ENCODE results near the gene SLC8A1. TPM values are rescaled to one million over a fixed set of nuclear protein-coding genes. Genes with fewer than 3 reads are reported as not detected.

Gene SLC8A1
- total RNA-seq, 2 donors from 2014 or later, result 4.7 to 6.3 TPM

DNA sequence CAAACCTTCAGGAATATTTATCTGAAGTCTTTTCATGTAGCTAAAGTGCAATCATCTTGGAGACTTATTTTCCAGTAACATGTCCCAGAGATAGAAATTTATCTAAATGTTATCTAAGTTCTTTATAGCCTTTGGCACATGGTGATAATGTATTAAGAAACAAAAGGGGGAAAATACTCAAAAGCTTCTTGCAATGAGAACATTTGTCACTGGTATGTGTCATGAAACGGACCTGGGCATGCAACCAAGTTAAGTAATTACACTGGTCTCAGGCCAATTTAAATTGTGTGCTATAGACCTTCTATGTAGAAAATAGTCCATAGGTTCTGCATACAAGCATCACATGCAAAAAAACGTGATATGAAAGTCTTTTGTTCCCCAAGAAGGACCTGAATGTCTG is 136.2 kb downstream of the SLC8A1 start:
- no peaks in the 10 kb centered on the region for H3K36me3 ChIP-seq (ENCODE audit: control insufficient read depth, insufficient read depth, low read length)
- H3K4me3 ChIP-seq (ENCODE audit: low read length), result no peak overlapping the region
- no peak for DNase-seq
- H3K27me3 Mint-ChIP-seq (ENCODE audit: insufficient read depth), result no peaks in the 10 kb centered on the region
- peaks cover 1% of the 10 kb centered on the region for H3K36me3 Mint-ChIP-seq (ENCODE audit: low read depth)
- TF ChIP-seq, protein P1, sequence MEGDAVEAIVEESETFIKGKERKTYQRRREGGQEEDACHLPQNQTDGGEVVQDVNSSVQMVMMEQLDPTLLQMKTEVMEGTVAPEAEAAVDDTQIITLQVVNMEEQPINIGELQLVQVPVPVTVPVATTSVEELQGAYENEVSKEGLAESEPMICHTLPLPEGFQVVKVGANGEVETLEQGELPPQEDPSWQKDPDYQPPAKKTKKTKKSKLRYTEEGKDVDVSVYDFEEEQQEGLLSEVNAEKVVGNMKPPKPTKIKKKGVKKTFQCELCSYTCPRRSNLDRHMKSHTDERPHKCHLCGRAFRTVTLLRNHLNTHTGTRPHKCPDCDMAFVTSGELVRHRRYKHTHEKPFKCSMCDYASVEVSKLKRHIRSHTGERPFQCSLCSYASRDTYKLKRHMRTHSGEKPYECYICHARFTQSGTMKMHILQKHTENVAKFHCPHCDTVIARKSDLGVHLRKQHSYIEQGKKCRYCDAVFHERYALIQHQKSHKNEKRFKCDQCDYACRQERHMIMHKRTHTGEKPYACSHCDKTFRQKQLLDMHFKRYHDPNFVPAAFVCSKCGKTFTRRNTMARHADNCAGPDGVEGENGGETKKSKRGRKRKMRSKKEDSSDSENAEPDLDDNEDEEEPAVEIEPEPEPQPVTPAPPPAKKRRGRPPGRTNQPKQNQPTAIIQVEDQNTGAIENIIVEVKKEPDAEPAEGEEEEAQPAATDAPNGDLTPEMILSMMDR (conservative IDR thresholded peaks at IDR 0.05), result no peak
- no peak overlapping the region for H3K9ac ChIP-seq (ENCODE audit: extremely low read depth, low read length, poor library complexity, severe bottlenecking)
- peaks cover 13% of the 10 kb centered on the region for H3K9me3 Mint-ChIP-seq
- no peak overlapping the region for H3K4me3 Mint-ChIP-seq
- H3K4me1 Mint-ChIP-seq, result peaks cover 10% of the 10 kb centered on the region
- no peaks in the 10 kb centered on the region for H3K4me1 ChIP-seq (ENCODE audit: control insufficient read depth, insufficient read depth, low read length)
- WGBS, 2 experiments (ENCODE audit: insufficient coverage in 1 of 2, insufficient read length in 1 of 2), result 92 to 94% methylated on average over 2 of the region's 2 CpGs
- H3K9me3 ChIP-seq (ENCODE audit: control insufficient read depth, low read length), result peaks cover 14% of the 10 kb centered on the region
- H3K27ac ChIP-seq (ENCODE audit: low read depth, low read length), result no peak overlapping the region
- H3K27me3 ChIP-seq (ENCODE audit: control insufficient read depth, insufficient read depth, low read length, poor library complexity, severe bottlenecking), result no peaks in the 10 kb centered on the region
- H3K27ac Mint-ChIP-seq, result no peak overlapping the region

DNA sequence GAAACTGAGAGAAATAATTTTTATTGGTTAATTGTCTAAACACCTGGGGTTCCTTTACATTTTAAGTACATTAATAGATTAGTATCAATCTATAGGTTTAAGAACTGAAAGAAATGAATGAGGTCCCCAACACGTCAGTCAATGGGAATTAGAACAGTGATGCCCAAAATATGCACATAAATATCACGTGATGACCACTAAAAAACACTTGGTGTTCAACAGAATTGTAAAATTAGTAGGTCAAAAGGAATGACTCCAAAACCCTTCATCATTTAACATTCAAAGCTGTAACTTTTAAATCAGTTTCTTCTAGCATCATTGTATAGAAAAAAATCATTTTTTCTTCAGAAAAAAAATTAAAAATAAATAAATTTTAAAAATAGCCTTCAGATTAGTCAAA is 140.9 kb downstream of the SLC8A1 start:
- no peaks in the 10 kb centered on the region for H3K4me1 ChIP-seq (ENCODE audit: control insufficient read depth, insufficient read depth, low read length)
- no peak overlapping the region for H3K27ac ChIP-seq (ENCODE audit: low read depth, low read length)
- H3K4me3 ChIP-seq (ENCODE audit: low read length), result no peak overlapping the region
- H3K4me3 Mint-ChIP-seq, result no peak overlapping the region
- H3K27ac Mint-ChIP-seq, result no peak overlapping the region
- H3K4me1 Mint-ChIP-seq, result no peaks in the 10 kb centered on the region
- H3K9ac ChIP-seq (ENCODE audit: extremely low read depth, low read length, poor library complexity, severe bottlenecking), result no peak overlapping the region
- peaks cover 13% of the 10 kb centered on the region for H3K9me3 Mint-ChIP-seq
- TF ChIP-seq, protein P1 (conservative IDR thresholded peaks at IDR 0.05), result no peak
- H3K27me3 ChIP-seq (ENCODE audit: control insufficient read depth, insufficient read depth, low read length, poor library complexity, severe bottlenecking), result no peaks in the 10 kb centered on the region
- H3K36me3 ChIP-seq (ENCODE audit: control insufficient read depth, insufficient read depth, low read length), result no peaks in the 10 kb centered on the region
- H3K9me3 ChIP-seq (ENCODE audit: control insufficient read depth, low read length), result peaks cover 14% of the 10 kb centered on the region
- H3K27me3 Mint-ChIP-seq (ENCODE audit: insufficient read depth), result no peaks in the 10 kb centered on the region
- 38% methylated on average over 2 of the region's 2 CpGs; no CpG with 5 or more reads in 1 of the 2 experiments for WGBS, 2 experiments (ENCODE audit: insufficient coverage in 1 of 2, insufficient read length in 1 of 2)
- peaks cover 1% of the 10 kb centered on the region for H3K36me3 Mint-ChIP-seq (ENCODE audit: low read depth)
- DNase-seq, result no peak

DNA sequence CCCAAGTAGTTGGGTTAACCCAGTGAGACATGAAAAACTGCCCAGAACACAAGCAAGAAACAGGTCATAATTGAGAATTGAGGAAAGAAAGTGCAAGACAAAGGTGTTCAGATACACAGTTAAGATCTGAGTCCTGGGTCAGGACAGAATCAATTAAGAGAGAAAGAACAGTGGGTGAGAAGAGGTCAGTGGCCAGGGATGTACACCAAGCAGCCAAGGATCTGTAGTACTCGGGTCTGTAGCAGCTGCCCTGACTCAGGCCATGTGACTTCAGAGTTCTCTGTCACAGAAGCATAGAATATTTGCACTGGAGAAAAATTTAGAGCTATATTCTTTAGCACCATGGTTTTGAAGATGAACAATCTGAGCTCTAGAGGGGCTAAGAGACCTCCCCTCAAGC is 141.6 kb downstream of the SLC8A1 start:
- Histone ChIP-seq H3K9me3 (ENCODE audit: control insufficient read depth, low read length) (peaks cover 13% of the 10 kb centered on the region), H3K4me3 (ENCODE audit: low read length) (no peak overlapping the region), H3K27me3 (ENCODE audit: control insufficient read depth, insufficient read depth, low read length, poor library complexity, severe bottlenecking) (no peaks in the 10 kb centered on the region), H3K9ac (ENCODE audit: extremely low read depth, low read length, poor library complexity, severe bottlenecking) (no peak overlapping the region), H3K27ac (ENCODE audit: low read depth, low read length) (no peak overlapping the region), H3K36me3 (ENCODE audit: control insufficient read depth, insufficient read depth, low read length) (no peaks in the 10 kb centered on the region), H3K4me1 (ENCODE audit: control insufficient read depth, insufficient read depth, low read length) (no peaks in the 10 kb centered on the region)
- 73 to 89% methylated on average over 1 of the region's 1 CpG for WGBS, 2 experiments (ENCODE audit: insufficient coverage in 1 of 2, insufficient read length in 1 of 2)
- H3K4me3 Mint-ChIP-seq, result no peak overlapping the region
- H3K27me3 Mint-ChIP-seq (ENCODE audit: insufficient read depth), result no peaks in the 10 kb centered on the region
- peaks cover 13% of the 10 kb centered on the region for H3K9me3 Mint-ChIP-seq
- H3K4me1 Mint-ChIP-seq, result no peaks in the 10 kb centered on the region
- H3K27ac Mint-ChIP-seq, result no peak overlapping the region
- H3K36me3 Mint-ChIP-seq (ENCODE audit: low read depth), result peaks cover 1% of the 10 kb centered on the region
- TF ChIP-seq, protein P1 (conservative IDR thresholded peaks at IDR 0.05), result no peak
- DNase-seq, result no peak
